GM03348 (cell line): ENCODE measurements around the gene MYO3B.
"Not testable (repeated sequence)": the region's sequence is repeated elsewhere in the genome, so short reads cannot be mapped to it uniquely, and the experiment has no call there.

Experiments used
- DNase-seq: peaks from one replicate; pipeline ENCODE4 v3.0.0; 2012; ENCODE audit warnings: low spot score

The MYO3B gene

DNA sequence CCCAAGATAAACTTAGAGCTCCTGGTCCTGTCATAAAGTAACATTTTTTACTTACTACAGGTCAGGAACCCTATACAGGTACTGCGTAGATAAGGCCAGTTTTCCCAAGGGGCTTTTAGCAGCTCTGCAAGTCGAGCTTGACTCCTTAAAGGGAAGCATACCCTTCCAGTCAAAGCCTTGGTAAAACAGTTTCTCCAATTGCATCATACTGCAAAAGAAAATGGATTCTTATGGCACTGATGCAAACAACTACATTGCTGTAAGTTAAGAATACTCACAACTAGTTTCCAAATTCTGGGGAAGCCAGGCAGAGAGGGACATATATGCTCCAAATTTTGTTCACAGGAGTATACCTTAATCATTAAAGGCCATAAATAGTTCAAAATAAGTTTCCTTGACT, 31.0 kb downstream of the MYO3B start:
- no peak for DNase-seq

DNA sequence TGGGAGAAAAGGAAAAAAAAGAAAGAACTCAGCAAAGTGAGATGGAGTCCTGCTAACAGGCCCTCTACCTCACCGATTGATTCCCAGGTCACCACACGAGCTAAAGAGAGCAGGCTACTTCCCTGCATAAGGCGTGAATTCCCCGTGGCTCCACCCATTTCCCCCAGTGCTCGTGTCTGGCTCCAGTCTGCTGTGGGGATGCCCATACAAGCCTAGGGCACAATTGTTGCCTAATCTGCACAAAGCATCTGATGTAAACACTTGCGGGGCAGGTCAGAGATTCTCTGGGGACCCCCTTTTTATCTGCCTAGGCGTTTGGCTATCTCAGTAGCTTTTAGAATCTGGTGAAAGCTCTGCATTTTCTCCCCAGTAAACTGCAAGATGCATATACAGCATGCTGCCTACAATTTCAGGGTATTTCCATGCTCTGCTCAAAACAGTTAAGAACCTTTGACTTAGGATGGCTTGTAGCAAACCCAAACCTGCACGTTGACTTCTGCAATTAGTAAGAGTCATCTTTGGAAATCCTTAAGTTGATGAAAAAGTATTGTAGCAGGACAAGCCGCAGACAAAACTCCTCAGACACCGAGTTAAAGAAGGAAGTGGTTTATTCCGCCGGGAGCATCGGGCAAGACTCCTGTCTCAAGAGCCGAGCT, 34.8 kb downstream of the MYO3B start:
- DNase-seq, result peak; percentile 10

DNA sequence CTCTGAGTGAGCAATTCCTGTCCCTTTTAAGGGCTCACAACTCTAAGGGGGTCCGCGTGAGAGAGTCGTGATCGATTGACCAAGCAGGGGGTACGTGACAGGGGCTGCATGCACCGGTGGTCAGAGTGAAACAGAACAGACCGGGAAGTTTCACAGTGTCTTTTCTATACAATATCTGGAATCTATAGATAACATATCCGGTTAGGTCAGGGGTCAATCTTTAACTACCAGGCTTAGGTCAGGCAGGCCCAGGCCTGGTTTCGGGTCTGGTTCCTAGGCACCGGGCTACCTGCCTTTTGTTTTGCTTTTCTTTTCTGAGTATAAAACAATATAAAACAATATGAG, 35.3 kb downstream of the MYO3B start:
- not testable (repeated sequence) for DNase-seq

DNA sequence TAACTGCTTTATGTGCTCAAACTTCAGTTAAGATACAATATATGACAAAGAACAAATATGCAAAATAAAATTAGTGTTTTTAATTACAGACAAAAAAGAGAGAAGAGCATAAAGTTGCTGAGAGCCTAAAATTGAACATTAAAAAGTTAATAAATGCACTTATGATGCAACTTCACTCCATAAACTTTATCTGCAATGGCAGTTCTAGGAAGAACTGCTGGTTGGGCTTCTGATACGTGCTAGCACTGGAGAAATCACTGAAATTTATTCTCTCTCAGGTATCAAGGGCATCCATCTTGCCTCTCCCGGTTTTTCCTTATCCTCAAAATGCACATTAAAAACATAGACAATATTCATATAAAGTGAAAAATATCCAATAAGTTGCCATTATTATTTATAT, 35.7 kb downstream of the MYO3B start:
- DNase-seq, result peak; percentile 16

DNA sequence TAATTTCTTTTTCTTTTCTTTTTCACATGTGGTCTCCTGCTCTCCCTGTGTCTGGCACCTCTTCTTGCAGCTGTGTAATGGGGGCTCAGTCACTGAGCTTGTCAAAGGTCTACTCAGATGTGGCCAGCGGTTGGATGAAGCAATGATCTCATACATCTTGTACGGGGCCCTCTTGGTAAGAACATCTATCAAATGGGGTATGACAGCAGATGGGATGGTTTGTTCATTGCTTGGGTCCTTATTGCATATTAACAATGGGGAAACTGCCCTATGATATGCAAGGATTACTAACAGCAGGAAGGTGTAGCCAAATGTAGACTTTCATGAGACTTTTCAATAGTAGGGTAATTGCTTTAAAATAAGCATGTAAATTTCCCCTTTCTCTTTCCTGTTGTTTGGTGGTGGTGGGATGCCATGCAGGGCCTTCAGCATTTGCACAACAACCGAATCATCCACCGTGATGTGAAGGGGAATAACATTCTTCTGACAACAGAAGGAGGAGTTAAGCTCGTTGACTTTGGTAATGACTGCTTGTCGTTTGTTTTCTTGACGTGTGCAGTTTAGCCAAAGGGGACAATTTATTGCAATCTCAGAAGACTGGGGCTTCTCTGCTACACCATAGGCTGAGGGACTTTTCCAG, 36.5 kb downstream of the MYO3B start:
- DNase-seq, result no peak

DNA sequence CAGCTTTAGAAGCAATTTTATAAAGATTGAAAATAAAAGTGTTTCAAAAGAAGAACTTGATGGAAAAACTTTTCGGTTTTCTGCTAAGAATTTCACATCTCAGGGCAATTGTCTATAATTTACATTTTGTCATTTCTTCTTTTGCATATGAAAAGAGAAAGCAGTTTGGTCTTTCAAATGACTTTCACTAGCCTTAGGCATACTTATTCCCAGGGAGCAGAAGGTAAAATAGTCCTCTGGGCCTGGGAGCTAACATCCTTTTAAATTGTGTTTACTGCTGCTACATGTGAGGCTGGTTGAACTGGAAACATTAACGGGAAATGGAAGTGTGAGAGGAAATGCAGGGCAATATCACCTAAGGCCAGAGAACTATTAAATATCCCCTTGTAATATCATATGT, 37.1 kb downstream of the MYO3B start:
- DNase-seq, result no peak

DNA sequence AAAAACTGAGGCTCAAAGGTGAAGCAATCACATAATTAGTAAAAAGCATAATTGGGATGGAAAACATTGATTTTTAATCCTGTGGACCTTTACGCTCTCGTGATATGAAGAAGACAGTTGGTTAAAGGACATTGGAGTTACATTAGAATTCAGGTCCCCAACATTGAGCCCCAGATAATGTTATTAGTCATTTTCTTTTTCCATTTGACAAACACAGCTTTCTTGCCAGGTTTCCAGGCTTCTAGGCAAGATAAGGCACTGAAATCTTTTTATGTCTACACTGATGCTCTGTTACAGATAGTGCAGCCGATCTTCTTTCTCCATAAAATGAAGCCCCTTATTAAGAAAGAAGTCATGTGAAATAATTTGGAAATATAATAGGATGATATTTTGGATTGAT, 38.5 kb downstream of the MYO3B start:
- no peak for DNase-seq

DNA sequence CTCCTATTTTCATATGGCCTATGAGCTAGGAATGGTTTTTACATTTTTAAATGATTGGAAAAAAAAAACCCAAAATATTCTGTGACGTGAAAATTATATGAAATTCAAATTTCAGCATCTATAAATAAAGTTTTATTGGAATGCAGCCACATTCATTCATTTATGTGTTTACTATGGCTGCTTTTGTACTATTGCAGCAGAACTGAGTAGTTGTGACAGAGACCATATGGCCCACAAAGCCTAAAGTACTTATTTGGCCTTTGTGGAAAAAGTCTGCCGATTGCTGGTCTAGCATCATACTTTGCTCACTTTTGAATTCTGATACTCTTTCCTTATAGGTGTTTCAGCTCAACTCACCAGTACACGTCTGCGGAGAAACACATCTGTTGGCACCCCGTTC, 39.0 kb downstream of the MYO3B start:
- DNase-seq, result no peak

DNA sequence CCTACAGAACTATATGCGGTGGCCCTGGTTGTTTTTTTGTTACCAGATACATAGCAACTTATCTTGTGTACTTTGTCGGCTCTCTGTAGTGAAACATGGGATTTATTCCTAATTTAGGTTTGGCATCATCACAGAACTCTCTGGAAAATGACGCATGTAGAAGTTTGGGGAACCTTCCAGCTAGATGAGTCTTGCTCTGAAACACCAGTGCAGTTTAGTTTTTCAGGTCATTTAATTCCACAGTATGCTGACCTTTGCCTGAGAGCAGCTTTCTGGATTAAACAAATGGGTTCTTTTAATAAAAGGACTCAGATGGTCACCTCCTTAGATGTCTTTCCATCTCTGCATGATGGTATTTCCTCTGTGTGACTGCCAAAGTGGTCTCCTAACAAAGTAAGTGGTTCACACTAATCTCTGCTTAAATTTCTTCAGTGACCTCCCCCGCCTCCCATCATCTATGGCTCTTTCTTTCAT, 39.9 kb downstream of the MYO3B start:
- DNase-seq, result no peak

DNA sequence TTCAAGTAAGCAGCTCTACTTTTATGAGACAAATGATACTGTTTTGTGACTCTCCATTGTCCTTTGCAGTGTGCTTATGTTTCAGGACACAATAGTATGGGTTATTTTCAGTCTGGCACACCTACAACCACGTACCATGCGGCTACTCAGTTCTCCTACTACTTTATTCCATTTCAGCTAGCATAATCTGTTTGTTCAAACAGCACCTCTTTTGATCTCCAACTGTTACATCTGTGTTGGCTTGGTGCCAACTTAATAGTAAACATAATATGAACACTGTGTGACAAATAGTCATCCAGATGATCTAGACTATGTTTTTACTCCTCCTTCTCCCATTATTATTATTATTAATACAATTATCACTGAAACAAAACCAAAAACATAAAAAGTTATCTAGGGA, 40.5 kb downstream of the MYO3B start:
- DNase-seq, result no peak

DNA sequence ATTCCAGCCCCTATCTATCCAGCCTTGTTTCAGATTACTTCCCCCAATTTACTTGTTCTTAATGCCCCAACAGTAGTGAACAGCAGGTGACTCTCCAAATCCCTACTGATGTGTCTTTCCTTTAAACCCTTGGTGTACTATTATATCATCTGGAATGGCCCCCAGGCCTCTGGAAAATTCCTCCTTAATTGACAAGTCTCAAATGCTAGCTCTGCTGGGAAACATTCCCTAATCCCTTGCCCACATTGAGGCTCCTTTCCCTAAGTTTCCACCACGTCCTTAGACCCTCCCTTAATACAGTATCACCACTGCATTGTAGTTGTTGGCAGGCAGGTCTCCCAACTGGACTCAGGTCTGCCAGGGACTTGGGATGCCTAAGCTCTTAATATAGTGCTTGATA, 41.0 kb downstream of the MYO3B start:
- DNase-seq, result no peak

DNA sequence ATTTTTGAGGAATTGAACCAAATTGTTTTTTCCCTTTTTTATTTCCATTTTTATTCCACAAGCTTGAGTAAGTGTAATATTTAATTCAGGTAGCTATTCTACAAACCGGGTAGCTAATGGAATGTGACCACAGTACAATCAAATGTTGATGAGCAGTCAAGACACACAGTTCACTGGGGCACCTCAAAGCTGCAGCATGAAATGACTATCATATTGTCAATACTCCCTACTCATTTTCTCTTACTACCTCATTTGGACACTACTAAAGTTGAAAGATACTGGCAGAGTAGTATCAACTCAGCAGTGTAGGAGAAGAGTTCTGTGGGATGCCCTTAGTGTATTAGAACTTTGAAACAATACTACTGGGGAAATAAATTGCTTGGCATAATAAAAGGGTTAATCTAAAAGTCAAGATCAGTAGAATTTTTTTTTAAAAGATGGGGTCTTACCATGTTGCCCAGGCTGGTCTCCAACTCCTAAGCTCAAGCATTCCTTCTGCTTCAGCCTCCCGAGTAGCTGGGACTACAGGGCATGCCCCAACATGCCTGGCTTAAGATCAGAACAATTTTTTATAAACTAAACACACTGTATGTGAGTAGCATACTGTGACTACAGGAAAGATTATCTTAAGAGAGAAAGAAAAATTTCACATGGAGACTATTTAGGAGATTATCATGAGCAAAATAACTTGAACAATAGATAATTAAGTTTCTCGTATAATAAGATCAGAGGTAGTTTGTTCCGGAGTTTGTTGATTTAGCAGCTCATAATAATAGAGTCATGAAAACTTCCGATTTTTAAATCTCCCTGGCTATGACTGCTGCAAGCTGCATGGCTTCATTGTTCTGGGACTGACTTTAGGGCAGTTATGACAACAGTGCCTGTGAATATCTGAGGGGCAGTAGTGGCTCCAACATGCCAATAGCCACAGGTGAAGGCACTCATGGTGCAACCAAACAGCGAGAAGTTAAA, 43.7 kb downstream of the MYO3B start:
- peak; percentile 22 for DNase-seq

DNA sequence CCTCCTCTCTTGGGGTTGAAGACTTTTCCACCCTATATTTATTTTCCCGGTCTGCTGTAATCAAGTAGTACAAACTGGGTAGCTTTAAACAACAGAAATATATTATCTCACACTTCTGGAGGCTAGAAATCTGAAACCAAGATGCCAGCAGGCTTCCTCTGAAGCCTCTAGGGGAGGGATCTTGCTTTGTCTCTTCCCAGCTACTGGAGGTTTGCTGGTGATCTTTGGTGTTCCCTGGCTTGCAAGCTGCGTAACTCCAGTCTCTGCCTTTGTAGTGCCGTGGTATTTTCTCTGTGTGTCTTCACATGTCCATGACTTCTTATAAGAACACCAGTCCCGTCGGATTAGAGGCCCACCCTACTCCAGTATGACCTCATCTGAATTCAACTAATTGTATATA, 44.4 kb downstream of the MYO3B start:
- peak; percentile 11 for DNase-seq

DNA sequence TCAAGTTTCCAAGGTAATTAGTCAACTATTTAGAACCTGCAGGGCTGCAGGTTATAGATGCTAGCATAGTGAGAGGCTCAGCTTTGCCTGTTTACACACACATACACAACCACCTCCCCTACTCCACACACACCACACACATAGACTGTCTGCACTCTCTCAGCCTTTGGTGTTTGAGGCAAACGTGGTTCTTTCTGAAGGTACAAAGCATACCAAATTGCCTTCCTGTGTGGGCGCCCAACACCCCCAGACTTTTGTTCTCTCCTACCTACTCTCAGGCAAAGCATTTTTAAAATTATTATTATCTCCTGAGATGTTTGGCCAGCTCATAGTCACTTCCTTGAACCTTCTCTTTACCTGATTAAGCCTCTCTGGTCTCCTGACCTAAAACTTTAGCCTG, 44.9 kb downstream of the MYO3B start:
- no peak for DNase-seq

DNA sequence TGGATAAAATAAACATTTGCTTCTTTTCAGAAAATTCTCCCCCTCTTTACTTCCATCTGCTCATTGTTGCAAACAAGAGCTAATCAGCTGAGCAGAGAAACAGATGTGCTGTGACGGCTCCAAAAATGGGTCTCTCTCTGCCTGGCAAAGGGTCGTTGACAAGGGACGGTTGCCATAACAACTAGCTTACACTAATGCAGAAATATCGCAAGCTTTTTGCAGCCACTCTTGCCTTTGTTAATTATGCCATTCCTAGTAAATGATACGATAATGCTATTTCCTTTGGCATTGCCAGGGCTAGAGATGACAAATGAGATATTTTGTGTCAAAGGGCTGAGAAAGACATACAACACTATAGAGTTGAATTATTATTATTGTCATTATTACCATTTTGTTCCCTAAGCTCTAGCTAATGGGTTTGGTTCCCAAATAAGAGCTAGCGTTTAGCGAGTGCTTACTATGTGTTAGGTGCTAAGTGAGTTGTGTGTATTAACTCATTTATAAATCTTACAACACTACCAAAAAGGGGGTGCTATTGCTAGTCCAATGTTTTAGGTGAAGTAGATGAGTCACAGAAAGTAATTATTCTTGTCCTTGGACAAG, 46.8 kb downstream of the MYO3B start:
- no peak for DNase-seq

DNA sequence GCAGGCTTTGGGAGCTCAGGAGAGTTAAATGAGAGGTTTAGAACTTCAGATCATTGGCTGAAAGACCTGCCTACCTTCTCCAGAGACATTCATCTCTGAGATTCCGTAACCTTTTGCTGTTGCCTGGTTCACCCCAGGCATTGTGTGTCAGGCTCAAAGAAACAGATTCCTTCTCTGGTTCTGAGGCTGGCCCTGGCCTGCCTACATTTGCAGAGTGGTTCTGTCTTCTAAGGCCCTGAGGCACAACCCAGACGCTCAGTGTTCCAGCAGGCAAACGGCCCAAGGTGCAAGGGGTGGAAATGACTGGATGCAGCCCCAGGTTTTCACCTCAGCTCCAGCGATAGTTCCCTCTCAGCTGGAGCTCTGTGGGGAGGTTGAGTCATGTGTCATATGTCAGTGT, 48.3 kb downstream of the MYO3B start:
- DNase-seq, result no peak

DNA sequence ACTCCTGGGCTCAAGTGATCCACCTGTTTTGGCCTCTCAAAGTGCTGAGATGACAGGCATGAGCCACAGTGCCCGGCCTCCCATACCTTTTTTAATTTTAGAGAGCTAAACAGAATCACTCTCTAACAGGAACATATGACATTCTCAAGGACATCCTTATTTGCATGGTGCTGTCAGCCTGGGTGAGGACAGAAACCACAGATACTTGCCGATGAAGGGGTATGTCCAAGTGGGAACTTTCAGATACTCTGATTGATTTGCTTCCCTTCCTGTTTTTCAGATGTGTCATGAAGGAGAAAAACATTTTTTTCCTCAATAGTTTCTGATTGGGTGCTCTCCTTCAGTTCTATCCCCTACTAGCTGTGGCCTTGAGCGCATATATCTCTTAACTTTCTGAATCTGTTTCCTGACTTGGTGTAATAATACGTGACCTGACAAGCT, 49.6 kb downstream of the MYO3B start:
- no peak for DNase-seq

DNA sequence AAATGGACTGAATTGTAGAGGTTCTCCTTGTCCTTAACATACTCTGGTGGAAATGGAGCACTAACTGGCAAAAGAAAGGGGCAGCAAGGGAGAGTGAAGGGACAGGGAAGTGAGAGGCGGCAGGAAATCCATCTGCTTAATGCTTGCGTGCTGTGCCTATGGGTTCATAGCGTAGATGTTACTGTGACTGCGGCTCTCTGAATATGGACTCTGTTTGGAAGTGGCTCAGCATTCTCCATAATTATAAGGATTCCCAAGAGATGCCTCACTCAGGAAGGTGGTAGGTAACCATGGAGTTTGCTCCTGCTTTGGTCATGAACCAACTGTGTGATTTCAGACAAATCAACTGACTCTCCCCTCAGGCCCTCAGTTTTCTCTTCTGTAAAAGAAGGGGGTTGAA, 50.0 kb downstream of the MYO3B start:
- DNase-seq, result no peak

DNA sequence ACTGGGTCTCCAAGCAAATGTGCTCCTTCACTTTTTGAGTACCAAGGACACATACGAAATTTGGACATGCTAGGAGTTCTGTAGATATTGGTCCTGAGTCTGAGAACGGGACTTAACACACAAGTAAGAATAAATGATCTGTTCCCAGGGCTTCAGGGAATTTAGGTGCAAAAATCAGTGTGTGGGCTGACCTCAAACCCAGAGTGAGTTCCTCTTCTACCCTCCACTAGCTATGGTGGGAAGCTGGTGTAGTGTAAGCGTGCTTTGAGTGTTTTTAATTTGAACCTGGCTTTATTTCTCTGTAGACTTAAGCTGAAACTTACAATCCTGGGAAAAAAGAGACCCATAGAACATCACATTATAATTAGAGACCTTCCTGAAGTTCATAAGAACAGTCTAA, 50.5 kb downstream of the MYO3B start:
- no peak for DNase-seq

DNA sequence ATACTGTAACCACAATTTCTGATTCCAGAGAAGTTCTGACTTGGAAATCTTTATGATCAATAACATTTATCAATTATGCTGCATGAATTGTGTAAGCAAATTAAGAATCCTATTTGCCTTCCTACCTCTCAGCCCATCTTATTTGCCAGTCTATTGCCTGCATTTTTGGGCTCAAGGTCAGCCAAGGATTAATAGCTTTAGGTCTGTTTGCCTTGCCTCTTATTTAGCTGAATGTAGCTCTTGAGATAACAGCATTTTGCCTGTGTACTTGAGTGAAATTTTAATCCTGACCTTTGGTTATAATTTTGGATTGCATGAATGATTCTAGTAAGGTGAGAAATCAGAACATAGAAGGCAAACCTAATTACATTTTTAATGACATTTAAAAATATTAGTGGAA, 51.2 kb downstream of the MYO3B start:
- DNase-seq, result no peak

DNA sequence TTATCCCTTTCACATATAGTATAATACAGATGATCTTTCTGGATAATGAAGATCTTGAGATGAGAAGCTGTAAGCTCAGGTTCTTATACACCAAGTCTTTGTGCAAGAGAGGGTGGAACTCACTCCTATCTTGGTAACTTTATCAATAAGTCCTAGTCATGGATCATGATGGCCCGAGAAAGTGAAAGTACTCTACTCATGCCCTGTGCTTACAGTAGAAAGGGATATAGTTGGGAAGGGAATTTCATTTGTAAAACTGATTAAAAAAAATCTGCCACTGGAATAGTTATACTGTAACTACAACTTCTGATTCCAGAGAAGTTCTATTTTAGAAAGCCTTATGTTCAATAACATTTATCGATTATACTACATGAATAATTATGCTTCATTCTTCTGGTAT, 51.8 kb downstream of the MYO3B start:
- DNase-seq, result no peak

DNA sequence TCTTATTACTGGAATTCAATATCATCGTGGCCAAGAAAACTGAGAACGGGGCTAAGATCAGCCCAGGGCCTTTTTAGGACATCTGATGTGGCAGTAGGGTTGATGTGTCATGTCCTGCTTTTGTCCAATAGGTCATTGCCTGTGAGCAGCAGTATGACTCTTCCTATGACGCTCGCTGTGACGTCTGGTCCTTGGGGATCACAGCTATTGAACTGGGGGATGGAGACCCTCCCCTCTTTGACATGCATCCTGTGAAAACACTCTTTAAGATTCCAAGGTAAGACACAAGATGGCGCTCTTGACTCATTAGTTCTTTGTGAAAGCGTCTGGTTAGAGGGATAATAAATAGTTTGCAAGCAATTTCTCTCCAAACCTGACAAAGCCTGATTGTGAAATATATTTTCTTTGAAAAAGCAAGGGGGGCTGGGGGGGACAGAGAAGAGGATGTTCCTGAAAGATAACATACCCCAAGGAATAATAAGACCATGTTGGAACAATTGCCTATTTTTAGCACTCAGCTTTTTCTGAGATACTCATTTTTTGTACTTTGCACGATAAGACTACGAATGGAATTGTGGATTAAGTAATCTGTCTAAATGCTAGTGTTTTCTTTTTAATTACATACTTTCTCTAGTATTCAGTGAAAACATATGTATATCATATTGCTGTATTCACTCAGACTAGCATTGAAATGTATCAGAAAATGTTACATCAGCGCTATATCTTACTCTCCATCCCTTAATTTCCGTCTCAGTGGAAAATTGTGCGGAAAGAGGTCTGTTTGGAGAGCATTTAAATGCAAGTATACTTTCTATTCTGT, 58.1 kb downstream of the MYO3B start:
- peak; percentile 37 for DNase-seq
